Measurements from ENCODE around the gene PTPMT1. TPM values are rescaled to one million over a fixed set of nuclear protein-coding genes. Genes with fewer than 3 reads are reported as not detected.

PTPMT1 gene
- total RNA-seq, 2 donors from 2014 or later = 33.1 to 57.4 TPM

- Mint-ChIP-seq H3K4me3 (no peak overlapping the region), H3K27ac (no peak overlapping the region), H3K4me1 (ENCODE audit: low read depth in 2 of 2) (peaks cover 0 to 10% of the 10 kb centered on the region in 2 donors), H3K9me3 (no peaks in the 10 kb centered on the region), H3K36me3 (peaks cover 16% of the 10 kb centered on the region), H3K27me3 (peaks cover 0 to 3% of the 10 kb centered on the region in 2 donors)
- no peak for ATAC-seq
- DNase-seq (ENCODE audit: low spot score) = no peak
These were observed 55.5 kb downstream of the PTPMT1 start for GRCh38 chr11:47620836-47621378.

Other genes with a start within 250 kb of the PTPMT1 start
- not detected for gene MYBPC3, start 212.9 kb upstream of the PTPMT1 start, total RNA-seq
- gene SPI1, start 187.1 kb upstream of the PTPMT1 start, total RNA-seq = 1 to 10 TPM; 2.0 to 2.5 TPM
- 10 to 100 TPM; 20.9 to 31.3 TPM for gene SLC39A13, start 157.0 kb upstream of the PTPMT1 start, total RNA-seq
- gene PSMC3, start 139.2 kb upstream of the PTPMT1 start, total RNA-seq = 100 to 1,000 TPM; 175 to 216 TPM
- 1 to 10 TPM; 1.8 to 4.0 TPM for gene RAPSN, start 116.5 kb upstream of the PTPMT1 start, total RNA-seq
- 100 to 1,000 TPM; 165 to 230 TPM for gene CELF1, start 12.5 kb upstream of the PTPMT1 start, total RNA-seq
- 10 to 100 TPM; 13.2 to 19.7 TPM for gene KBTBD4, start 13.4 kb downstream of the PTPMT1 start, total RNA-seq
- 100 to 1,000 TPM; 101 to 145 TPM for gene NDUFS3, start 13.5 kb downstream of the PTPMT1 start, total RNA-seq
- under 1 TPM; 0.31 to 0.62 TPM for gene FAM180B, start 21.1 kb downstream of the PTPMT1 start, total RNA-seq
- not detected for gene C1QTNF4, start 28.8 kb downstream of the PTPMT1 start, total RNA-seq
- gene MTCH2, start 77.0 kb downstream of the PTPMT1 start, total RNA-seq = 100 to 1,000 TPM; 102 to 124 TPM
- 1 to 10 TPM; 2.4 to 2.7 TPM for gene AGBL2, start 149.8 kb downstream of the PTPMT1 start, total RNA-seq
- gene FNBP4, start 201.7 kb downstream of the PTPMT1 start, total RNA-seq = 100 to 1,000 TPM; 137 to 246 TPM